SK-N-SH treated with all-trans-retinoic acid at 6 μM for 48 hours (cell line): ENCODE data around the gene NPTXR.

Experiments used
- ATAC-seq: fragments of 200-7000 bp; cut with Tn5 transposase; 3 replicates; pipeline ENCODE4 v1.9.1; 2020; ENCODE audit warnings: mild to moderate bottlenecking, moderate library complexity
- ARNTL ChIP-seq: fragments of 450-650 bp; formaldehyde crosslinking; IDR thresholded peaks from 2 replicates; pipeline ENCODE4 v1.5.0; 2020; ENCODE audit warnings: low read depth, mild to moderate bottlenecking, moderate library complexity, borderline replicate concordance
- BACH2 ChIP-seq: fragments of 250-450 bp; sonication (Bioruptor Pico); IDR thresholded peaks from 2 replicates; pipeline ENCODE4 v1.9.0; 2021; ENCODE audit warnings: mild to moderate bottlenecking, borderline replicate concordance
- CREB5 ChIP-seq: fragments of 250-450 bp; sonication (Bioruptor Pico); IDR thresholded peaks from 2 replicates; pipeline ENCODE4 v1.5.1; 2020; ENCODE audit warnings: low read depth, mild to moderate bottlenecking, moderate library complexity
- CSDC2 ChIP-seq: fragments of 250-450 bp; sonication (Bioruptor Pico); IDR thresholded peaks from 2 replicates; pipeline ENCODE4 v1.5.0; 2020; ENCODE audit warnings: mild to moderate bottlenecking, moderate library complexity
- CSRNP3 ChIP-seq: fragments of 250-450 bp; sonication (Bioruptor Pico); IDR thresholded peaks from 2 replicates; pipeline ENCODE4 v1.5.1; 2021; ENCODE audit warnings: mild to moderate bottlenecking, moderate library complexity
- GLIS3 ChIP-seq: fragments of 250-450 bp; sonication (Bioruptor Pico); IDR thresholded peaks from 2 replicates; pipeline ENCODE4 v1.5.0; 2020; ENCODE audit warnings: mild to moderate bottlenecking, moderate library complexity
- ISL1 ChIP-seq: fragments of 250-450 bp; sonication (Bioruptor Pico); IDR thresholded peaks from 2 replicates; pipeline ENCODE4 v2.1.2; 2022; ENCODE audit warnings: mild to moderate bottlenecking, moderate library complexity
- PATZ1 ChIP-seq: fragments of 250-450 bp; sonication (Bioruptor Pico); IDR thresholded peaks from 2 replicates; pipeline ENCODE4 v1.8.0; 2020; ENCODE audit warnings: mild to moderate bottlenecking, moderate library complexity, borderline replicate concordance
- RARB ChIP-seq: fragments of 250-450 bp; sonication (Bioruptor Pico); IDR thresholded peaks from 2 replicates; pipeline ENCODE4 v1.8.0; 2021; ENCODE audit warnings: mild to moderate bottlenecking, moderate library complexity
- SNAI2 ChIP-seq: fragments of 250-450 bp; sonication (Bioruptor Pico); IDR thresholded peaks from 2 replicates; pipeline ENCODE4 v1.5.0; 2020; ENCODE audit warnings: mild to moderate bottlenecking, moderate library complexity
- TCF4 ChIP-seq: fragments of 250-450 bp; sonication (Bioruptor Pico); IDR thresholded peaks from 2 replicates; pipeline ENCODE4 v1.8.0; 2021; ENCODE audit warnings: mild to moderate bottlenecking, moderate library complexity, borderline replicate concordance
- TOX ChIP-seq: fragments of 250-450 bp; sonication (Bioruptor Pico); IDR thresholded peaks from 2 replicates; pipeline ENCODE4 v1.8.0; 2021; ENCODE audit warnings: mild to moderate bottlenecking, moderate library complexity, borderline replicate concordance
- TSHZ2 ChIP-seq: fragments of 250-450 bp; sonication (Bioruptor Pico); IDR thresholded peaks from 2 replicates; pipeline ENCODE4 v1.5.0; 2020; ENCODE audit warnings: mild to moderate bottlenecking, moderate library complexity
- ZC3H10 ChIP-seq: fragments of 250-450 bp; sonication (Bioruptor Pico); IDR thresholded peaks from 2 replicates; pipeline ENCODE4 v1.5.1; 2021; ENCODE audit warnings: mild to moderate bottlenecking, moderate library complexity
- ZFP3 ChIP-seq: fragments of 250-450 bp; sonication (Bioruptor Pico); IDR thresholded peaks from 2 replicates; pipeline ENCODE4 v1.5.0; 2020; ENCODE audit warnings: mild to moderate bottlenecking, moderate library complexity
- ZFP30 ChIP-seq: fragments of 450-650 bp; formaldehyde crosslinking; IDR thresholded peaks from 2 replicates; pipeline ENCODE4 v1.5.0; 2022; ENCODE audit warnings: mild to moderate bottlenecking, moderate library complexity
- ZNF565 ChIP-seq: fragments of 450-650 bp; formaldehyde crosslinking; conservative IDR thresholded peaks from 2 replicates; pipeline ENCODE4 v1.5.0; 2020; ENCODE audit warnings: low read depth, mild to moderate bottlenecking, moderate library complexity
- ZNF70 ChIP-seq: fragments of 450-650 bp; formaldehyde crosslinking; IDR thresholded peaks from 2 replicates; pipeline ENCODE4 v1.5.0; 2020; ENCODE audit warnings: mild to moderate bottlenecking, moderate library complexity

The NPTXR gene

GRCh38 chr22:38881997-38882879 lies 38.4 kb upstream of the NPTXR start:
- TF ChIP-seq ARNTL (CRISPR knock-in tag) (no peak), GLIS3 (CRISPR knock-in tag) (no peak), PATZ1 (CRISPR knock-in tag) (no peak), RARB (CRISPR knock-in tag) (no peak), ZNF70 (no peak), ZFP30 (CRISPR knock-in tag) (no peak), BACH2 (CRISPR knock-in tag) (no peak), CSDC2 (CRISPR knock-in tag) (no peak), ZNF565 (CRISPR knock-in tag) (no peak), CREB5 (CRISPR knock-in tag) (no peak), TCF4 (CRISPR knock-in tag) (no peak), ZC3H10 (CRISPR knock-in tag) (no peak), CSRNP3 (CRISPR knock-in tag) (no peak)
- TF ChIP-seq, all 23 proteins: peak for 0
- no peak for ATAC-seq

- no peak for TF ChIP-seq TCF4 (CRISPR knock-in tag)
- no peak for TF ChIP-seq CSDC2 (CRISPR knock-in tag)
- no peak for TF ChIP-seq ZNF70
- TF ChIP-seq ZFP3 (CRISPR knock-in tag), result no peak
- TF ChIP-seq ZFP30 (CRISPR knock-in tag), result no peak
- no peak for TF ChIP-seq GLIS3 (CRISPR knock-in tag)
- TF ChIP-seq PATZ1 (CRISPR knock-in tag), result no peak
- TF ChIP-seq SNAI2 (CRISPR knock-in tag), result no peak
- TF ChIP-seq CSRNP3 (CRISPR knock-in tag), result no peak
- TF ChIP-seq RARB (CRISPR knock-in tag), result no peak
- no peak for TF ChIP-seq ARNTL (CRISPR knock-in tag)
- TF ChIP-seq ZC3H10 (CRISPR knock-in tag), result no peak
- TF ChIP-seq ISL1, result no peak
- no peak for TF ChIP-seq BACH2 (CRISPR knock-in tag)
- TF ChIP-seq TSHZ2, result no peak
- no peak for TF ChIP-seq TOX (CRISPR knock-in tag)
These were observed 37.6 kb upstream of the NPTXR start for GRCh38 chr22:38881464-38881871.

More at GRCh38 chr22:38881464-38881871, 37.6 kb upstream of the NPTXR start:
- ATAC-seq, result no peak
